Measurements from ENCODE around the gene ARMH3.
"Not testable (repeated sequence)": the region's sequence is repeated elsewhere in the genome, so short reads cannot be mapped to it uniquely, and the experiment has no call there.

Gene ARMH3

DNA sequence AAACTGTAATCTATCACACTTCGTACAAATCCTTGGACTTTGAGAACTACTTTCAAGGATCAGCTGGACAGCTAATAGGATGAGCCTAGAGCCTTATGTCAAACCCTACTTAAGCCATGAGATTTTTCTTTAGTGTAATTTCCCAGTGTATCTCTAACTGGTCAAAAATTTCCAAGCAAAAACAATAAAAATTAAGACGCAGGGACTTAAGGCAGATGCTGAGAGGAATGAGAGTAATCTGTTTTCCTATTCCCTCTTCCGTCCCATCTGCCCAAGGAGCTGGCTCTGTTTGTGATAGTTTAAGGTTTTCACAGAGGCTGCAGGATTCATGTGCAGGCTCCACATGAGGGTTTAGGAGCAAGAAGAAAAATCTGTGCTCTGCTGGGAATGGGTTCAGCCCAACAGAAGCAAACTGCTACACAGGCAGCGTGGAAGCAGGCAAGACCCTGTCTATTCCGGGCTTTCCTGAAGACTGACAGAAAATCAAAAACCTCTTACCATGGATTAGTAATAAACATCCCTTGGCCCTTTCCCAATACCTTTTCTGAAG is 62.2 kb downstream of the ARMH3 start:
- no peak for DNase-seq (ENCODE audit: low read depth in 1 of 2, low spot score in 1 of 2)

DNA sequence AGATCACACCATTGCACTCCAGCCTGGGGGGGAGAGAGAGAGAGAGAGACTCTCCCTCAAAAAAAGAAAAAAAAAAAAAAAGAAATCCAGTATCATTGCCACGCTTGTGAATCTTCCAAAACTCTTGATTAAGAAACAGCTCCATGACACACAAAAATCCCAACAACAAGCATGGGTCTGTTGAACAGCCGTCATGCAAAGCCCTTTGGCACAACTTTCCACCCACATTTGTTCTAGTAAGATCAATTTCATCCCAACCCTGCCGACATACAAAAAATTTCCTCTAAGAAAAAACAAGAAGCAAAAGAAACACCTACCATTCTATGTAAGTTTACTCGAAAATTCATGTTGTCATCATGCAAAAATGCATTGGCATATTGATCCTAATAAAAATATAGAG is 62.8 kb downstream of the ARMH3 start:
- no peak for DNase-seq (ENCODE audit: low read depth in 1 of 2, low spot score in 1 of 2)

DNA sequence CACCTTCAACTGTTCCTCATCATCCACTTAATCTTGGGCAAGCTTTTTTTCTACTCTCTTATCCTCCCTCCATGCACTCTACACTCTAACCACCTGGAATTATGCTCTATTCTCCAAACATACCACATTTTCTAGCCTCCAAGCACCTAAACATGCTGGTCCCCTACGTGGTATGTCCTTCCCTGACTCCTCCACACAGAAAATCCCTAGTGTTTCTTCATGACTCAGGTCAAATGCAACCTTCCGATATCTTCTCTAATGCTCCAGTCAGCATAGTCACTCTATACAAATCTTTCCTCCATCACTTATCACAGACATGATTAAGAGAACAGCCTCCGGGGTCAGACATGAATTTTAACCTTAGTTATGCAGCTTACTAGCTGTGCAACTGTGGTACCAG is 68.8 kb downstream of the ARMH3 start:
- DNase-seq (ENCODE audit: low read depth in 1 of 2, low spot score in 1 of 2), result no peak

DNA sequence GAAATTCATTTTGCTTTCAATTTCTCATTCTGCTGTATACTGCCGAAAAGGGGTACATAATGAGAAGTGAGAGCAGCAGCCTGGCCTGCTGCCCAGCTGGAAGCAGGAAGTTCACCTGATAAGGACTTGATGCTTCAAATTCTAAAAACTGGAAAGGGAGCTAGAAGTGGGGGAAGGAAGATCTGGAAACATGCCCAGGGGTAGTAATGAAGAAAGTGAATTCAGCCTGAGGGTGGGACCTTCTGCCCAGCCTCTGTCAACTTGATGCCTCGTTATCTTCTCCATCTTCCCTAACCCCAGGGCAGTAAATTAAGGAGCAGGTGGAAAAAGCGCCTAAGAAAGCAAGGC is 69.4 kb downstream of the ARMH3 start:
- no peak for DNase-seq (ENCODE audit: low read depth in 1 of 2, low spot score in 1 of 2)

DNA sequence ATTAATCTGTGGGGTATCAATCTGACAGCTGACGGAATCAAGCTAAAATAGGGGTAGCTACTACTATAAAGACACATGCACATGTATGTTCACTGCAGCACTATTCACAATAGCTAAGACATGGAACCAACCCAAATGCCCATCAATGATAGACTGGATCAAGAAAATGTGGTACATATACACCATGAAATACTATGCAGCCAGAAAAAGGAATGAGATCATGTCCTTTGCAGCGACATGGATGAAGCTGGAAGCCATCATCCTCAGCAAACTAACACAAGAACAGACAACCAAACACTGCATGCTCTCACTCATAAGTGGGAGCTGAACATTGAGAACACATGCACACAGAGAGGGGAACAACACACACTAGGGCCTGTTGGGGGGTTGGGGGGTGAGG is 75.3 kb downstream of the ARMH3 start:
- DNase-seq (ENCODE audit: low read depth in 1 of 2, low spot score in 1 of 2), result not testable (repeated sequence)

DNA sequence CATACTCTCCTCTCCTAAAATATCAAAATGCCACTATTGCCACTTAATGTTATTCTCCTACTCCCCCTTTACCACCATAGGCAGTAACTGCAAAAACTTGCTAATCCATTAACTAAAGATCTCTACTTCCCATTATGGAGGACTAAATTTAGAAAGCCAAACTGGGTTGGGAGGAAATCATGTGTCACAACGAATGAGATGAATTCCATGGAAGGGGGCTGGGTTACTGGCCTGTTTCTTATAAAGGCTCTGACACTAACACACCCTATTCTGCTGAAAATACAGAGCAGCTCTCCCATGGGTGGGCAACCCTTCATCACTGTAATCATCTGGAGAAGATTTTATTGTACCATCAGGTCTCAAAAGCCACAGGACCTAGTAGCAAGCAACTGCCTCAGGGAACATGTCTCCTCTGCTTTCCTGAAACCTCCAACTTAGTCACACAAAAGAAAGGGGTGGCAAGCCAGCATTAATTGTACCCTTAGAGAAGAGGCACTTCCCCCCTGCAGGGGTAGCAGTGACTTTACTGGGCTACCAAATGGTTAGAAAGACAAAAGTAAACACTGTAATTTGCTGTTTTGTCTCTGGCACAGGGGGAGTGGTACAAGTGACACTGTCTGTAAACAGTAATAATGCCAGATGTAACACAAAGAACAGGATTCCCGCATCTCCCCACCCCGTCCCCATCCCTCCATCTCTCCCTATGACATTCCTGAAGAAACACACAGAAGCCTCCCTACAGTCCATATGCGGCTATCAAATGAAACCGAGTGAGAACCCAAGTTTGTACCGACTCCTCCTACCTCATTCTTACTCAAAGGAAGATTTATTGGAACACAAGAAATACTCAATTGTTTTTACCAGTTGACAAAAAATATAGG is 81.6 kb downstream of the ARMH3 start:
- DNase-seq (ENCODE audit: low read depth in 1 of 2, low spot score in 1 of 2), result no peak

DNA sequence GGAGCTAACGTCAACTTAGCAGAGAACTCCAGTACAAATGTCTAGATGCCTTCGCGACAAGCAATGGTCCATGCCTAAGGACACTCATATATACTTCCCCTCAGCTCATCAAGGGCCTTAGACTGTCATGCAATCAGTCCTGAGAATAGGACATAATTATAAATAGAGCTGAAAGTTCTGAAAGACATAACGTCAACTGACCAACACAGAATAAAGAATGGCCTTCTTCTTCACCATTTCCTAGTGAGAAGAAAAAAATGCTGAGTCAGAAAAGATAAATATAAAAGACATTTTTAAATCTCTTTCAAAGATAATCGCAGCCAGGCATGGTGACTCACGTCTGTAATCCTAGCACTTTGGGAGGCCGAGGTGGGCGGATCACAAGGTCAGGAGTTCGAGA is 83.2 kb downstream of the ARMH3 start:
- DNase-seq (ENCODE audit: low read depth in 1 of 2, low spot score in 1 of 2), result no peak

DNA sequence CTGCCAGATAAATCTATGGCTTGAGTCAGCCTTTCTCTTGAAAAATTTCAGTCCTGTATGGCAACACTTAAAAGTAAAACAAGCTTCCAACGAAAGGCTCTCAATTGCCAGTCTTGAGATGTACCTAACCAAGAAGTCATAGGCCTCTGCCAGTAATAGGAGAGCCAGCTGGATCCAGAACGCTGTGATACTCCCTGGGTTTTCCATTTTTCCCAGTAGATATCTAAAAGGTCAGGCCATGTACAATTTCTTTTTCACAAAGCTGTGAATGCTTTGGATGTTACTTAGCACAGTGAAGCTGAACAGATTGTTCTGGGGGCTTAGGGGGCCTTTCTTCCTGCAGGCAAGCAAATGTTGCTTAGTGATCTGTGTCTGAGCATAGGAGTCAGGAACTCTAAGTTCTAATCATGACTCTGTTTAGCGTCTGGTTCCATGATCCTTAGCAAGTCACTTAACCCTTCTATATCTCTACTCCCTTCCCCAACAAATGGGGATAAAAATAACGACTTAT is 86.5 kb downstream of the ARMH3 start:
- no peak for DNase-seq (ENCODE audit: low read depth in 1 of 2, low spot score in 1 of 2)

DNA sequence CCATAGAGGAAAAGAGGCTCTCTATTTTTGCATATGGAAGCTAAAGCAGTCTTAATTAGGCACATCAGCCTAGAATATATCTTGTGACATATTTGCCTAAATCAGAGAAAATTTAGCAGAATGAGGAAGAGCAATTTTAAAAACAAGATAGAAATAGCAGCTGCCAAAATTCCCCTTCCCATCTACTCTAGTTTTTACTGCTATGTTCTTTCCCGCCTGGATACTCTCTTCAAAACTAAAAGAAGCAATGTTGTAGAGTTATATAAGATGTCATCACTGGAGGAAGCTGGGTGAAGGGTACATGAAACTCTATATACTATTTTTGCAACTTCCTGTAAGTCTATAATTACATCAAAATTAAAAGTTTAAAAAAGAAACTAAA is 87.0 kb downstream of the ARMH3 start:
- DNase-seq (ENCODE audit: low read depth in 1 of 2, low spot score in 1 of 2), result no peak

DNA sequence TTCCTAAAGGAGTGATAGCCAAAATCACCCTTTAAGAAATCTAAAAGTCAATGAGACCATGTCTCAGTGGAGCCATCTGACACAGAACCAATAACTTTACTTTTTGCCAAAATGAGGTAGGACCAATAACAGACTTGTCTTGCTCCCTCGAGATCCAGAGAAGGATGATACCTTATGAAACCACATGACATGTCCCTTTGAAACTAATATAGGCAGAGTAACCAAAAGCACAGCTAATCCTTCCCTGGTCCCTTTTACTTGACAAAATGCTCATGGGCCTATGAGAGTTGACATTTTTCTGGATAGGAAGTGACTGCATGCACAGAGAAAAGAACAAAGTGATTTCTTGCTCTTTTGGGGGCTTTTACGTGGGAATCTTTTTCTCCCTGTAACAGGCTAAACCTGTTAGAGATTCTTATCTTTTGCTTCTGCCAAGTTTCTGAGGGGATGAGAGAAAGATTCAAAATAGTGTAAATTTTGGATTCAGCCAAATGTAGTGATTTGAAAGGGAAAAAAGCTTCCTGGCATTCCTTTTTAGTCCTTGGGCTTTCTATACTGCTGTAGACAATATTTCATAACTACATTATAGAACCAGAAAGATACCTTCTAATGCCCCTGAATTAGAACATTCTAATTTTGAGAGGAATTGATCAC is 87.6 kb downstream of the ARMH3 start:
- DNase-seq (ENCODE audit: low read depth in 1 of 2, low spot score in 1 of 2), result no peak

DNA sequence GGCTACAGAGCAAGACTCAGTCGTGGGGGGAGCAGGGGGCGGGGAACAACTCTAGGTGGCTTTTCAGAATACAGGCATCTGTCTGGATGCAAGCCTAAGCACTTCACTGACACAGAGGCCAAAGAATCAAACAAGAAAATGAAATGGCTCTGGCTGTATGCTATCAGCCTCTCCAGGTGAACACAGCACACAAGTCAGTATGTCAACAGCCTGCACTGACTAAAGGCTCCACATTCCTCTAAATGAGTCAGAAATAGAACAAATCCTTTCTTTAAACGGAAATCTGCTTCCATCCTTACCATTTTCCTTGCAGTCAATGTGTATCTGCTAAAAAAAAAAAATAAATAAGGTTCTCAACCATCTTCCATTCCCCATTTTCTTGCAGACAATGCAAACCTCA is 88.3 kb downstream of the ARMH3 start:
- no peak for DNase-seq (ENCODE audit: low read depth in 1 of 2, low spot score in 1 of 2)

DNA sequence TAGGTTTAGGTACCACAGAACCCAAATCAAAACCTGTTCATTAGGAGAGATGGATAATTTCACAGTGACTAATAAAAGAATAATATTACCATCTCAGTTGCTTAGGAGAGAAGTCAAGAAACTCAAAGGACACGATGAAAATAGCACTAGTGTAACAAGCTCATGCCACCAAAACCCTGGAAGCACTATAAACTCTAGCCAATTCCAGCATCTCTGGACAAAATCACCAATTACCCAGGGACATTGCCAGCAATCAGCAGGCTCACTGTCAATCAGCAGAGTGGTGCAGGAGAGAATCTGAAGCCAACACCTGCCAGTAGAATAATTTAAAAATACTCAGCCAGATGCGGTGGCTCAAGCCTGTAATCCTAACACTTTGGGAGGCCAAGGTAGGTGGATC is 88.9 kb downstream of the ARMH3 start:
- DNase-seq (ENCODE audit: low read depth in 1 of 2, low spot score in 1 of 2), result no peak

DNA sequence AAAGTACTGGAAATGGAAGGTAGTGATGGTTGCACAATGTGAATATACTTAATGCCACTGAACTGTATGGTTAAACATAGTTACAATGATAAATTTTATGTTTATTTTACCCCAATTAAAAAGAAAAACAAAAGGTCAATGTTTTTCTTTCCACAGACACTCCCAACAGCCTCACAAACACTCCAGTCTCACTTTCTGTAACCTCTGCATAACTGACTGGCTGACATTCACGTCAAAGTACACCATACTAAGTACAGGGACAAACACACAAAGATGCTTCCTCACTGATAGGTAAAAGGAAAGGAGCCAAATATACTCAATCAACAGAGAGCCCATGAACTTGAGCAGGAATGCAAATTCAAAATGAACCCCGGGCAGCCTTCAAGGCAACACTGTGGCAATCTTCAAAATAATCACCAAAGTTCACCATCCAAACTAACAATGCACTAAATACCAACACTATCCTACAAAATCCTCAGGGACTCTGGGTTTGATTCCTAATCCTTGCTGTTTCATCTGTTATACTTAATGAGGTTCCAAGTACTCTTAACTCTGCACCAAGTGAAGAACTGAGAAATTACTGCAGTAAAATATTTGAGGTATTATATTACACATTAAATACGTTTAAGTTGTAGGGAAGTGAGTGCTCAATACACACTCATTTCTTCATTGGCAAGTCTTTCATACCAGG is 90.8 kb downstream of the ARMH3 start:
- no peak for DNase-seq (ENCODE audit: low read depth in 1 of 2, low spot score in 1 of 2)

DNA sequence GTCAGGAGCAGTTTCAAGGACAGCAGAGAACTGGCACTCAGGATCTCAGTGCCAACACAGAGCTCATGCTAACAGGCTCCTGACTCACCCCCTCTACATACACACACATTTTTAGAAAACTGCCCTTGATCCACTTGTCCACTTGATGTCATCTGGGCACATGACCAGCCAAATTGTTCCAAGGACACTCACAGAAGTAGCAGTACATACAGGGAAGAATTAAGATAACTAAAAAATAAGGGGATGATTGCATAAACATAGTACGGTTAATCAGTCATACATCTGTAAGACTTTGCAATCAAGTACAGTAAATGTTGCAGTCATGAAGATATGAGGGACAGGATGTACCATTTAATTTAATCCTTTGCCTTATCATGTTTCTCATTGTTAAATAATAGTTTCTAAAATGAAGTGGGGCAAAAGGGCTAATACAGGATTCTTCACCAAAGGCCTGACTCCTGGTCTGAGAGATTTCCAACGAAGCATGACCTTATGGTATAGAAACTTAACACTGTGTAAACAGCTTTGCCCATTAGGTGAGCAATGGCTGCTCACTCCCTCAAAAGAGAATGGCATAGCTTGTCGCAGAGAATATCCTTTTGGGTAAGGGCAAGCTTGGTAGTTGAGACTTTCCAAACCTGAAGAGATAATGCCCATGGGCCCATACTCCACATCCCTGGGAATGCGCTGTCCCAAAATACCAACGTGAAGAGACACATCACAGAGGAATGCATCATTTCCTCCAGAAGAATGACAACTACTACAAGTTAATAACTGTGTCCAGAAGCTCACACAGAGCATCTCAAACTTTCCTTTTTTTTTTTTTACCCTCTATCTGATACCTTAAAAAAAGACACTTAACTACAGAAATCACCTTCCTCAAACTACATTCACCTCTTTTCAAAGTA is 94.1 kb downstream of the ARMH3 start:
- no peak for DNase-seq (ENCODE audit: low read depth in 1 of 2, low spot score in 1 of 2)

DNA sequence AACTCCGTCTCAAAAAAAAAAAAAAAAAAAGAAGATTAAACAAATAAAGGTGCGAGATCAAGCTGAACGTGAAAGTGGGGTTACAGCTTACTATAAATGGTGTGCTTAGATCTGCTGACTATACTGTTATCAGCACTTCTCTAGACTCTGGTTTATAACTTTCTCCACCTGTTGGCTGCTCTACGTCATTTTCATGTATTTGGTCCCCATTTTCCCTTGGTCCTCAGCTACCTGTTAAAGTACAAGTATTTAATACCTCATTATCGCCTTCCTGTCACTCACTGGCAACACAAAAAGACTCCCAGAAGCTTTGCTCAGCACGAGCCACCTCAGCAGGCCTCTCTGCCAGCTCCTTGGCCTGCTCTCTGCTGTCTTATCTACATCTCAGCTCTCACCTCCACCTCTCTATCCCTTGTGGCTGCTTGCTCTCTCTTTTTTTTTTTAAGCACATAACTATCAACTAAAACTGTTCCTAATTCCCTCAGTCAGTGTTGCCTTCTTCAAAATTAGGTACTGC is 95.0 kb downstream of the ARMH3 start:
- DNase-seq (ENCODE audit: low read depth in 1 of 2, low spot score in 1 of 2), result no peak

DNA sequence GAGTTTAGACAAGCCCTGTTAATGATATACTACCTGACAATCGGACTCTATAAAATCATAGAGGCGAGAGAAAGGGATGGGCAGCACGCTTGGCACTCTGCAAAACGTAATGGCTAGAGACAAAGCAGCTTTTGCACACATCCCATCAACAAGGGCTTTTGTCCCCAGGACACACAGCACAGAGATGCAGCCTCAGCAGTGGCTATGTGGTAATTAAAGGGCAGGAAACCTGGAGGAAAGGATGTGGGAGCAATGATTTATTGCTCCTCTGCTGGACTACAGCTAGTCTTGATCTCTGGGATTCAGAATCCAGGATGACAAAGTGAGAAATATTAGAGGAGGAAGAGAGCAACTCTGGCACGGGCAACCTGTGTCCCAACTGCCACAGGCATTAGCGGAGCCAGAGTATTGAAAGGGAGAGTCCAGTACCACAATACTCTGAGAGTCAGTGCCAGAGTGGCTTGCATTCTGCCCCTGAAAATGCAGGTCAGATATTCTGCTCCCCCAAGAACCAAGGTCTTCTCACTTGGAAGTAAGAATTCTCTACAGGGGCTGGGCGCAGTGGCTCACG is 96.5 kb downstream of the ARMH3 start:
- DNase-seq (ENCODE audit: low read depth in 1 of 2, low spot score in 1 of 2), result no peak

DNA sequence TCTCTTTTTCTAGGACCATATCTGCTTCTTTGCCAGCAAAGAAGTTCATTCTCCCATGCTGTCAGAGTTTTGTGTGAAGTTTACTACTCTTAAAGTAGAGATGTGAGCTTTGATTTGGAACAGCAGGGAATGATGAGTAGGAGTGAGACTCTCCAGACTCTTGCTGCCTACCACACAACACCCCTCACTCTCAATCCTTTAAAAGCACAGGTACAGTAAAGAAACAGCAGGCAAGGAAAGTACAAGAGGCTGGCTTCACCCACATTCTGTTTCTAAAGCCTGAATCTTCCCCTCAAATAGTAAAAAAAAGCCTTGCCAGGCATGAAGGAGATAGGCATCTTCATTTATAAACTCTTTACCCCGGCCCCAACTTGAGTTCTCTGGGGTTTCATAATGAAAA is 97.3 kb downstream of the ARMH3 start:
- DNase-seq (ENCODE audit: low read depth in 1 of 2, low spot score in 1 of 2), result no peak

DNA sequence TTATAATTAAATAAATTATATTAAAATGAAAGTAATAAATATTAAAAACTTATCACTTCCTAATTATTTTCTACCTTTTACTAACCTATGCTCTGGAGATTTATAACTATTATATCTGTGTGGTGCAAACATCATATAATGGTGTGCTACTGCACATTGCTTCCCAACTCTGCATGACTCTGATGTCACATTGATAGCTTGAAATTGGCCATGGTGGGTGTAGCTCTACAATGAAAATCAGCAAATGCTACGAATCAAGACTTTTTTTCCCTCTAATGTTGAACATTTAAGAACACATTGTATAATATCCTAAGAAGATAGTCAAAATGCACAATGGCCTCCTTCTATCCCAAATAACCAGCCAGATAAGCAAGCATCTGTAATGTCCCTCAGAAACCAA is 99.1 kb downstream of the ARMH3 start:
- DNase-seq (ENCODE audit: low read depth in 1 of 2, low spot score in 1 of 2), result no peak

DNA sequence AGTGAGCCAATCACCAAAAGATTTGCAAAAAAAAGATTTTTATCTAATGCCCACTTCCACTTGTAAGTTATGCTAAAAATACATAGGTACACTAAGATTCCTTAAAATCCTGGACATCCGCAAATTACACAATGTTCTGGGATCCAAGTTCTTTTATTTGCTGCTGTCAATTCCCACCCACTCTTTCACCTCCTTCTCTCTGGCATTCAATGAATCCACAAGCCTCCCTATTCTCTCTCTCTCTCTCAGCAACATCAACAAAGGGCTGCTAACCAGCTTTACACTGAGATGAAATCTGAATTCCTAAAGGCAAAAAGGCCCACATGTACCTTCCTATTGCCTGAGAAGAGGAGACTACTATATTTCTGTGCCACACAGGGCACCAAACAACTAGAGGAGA is 99.9 kb downstream of the ARMH3 start:
- DNase-seq (ENCODE audit: low read depth in 1 of 2, low spot score in 1 of 2), result no peak

DNA sequence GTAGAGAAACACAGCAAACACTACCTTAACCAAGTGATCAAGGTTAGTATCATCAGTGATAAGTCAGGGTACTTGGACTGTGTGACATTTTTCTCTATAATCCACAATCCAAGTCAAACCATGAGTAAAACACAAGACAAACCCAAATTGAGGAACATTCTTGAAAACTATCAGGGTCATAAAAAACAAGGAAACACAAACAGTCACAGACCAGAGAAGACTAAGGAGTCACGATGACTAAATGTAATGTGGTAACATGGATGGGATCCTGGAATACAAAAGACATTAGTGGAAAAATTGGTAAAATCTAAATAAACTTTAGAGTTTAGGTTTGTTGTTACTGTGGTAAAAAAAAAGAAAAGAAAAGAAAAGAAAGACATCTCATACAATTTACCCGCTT is 103.8 kb downstream of the ARMH3 start:
- DNase-seq (ENCODE audit: low read depth in 1 of 2, low spot score in 1 of 2), result no peak

Measured in activated T-helper 1 cell treated with anti-CD3 and anti-CD28 coated beads, Interleukin-2, amount 50 U/mL, for 16 hours (primary cell).